OCI-LY7 (cell line): ENCODE measurements around the gene PDGFRA. TPM values are rescaled to one million over a fixed set of nuclear protein-coding genes. Genes with fewer than 3 reads are reported as not detected.

Experiments
- BruUV-seq: library from RNA; stranded (reverse); fragments of 400-500 nt; replicated peaks from 2 replicates; lab custom pipeline; 2021; lab: Mats Ljungman, UMichigan
- CTCF ChIA-PET: fragments of 300-600 bp; sonication (Branson Sonifier 250); formaldehyde crosslinking; loops from one replicate; lab custom pipeline; 2022; ENCODE audit warnings: antibody characterized with exemption; ENCODE audit not compliant: unreplicated experiment; lab: Charles Lee
- POLR2A ChIA-PET: fragments of 300-600 bp; sonication (Branson Sonifier 250); formaldehyde crosslinking; loops from one replicate; lab custom pipeline; 2022; ENCODE audit warnings: antibody characterized with exemption; lab: Charles Lee
- DNase-seq: peaks from one replicate; pipeline ENCODE4 v3.0.0-alpha.2; 2015; ENCODE audit warnings: low spot score
- H2AFZ ChIP-seq: fragments of 200-600 bp; sonication (generic), shearing (Covaris generic); 2 replicates; pipeline ENCODE4 v1.6.1; 2014; ENCODE audit warnings: mild to moderate bottlenecking, antibody characterized with exemption, low read length, moderate library complexity
- H3K27ac ChIP-seq: fragments of 200-600 bp; sonication (generic); 2 replicates; pipeline ENCODE4 v1.5.1; 2014; ENCODE audit warnings: mixed run types, low read depth, mild to moderate bottlenecking, moderate library complexity, low read length, inconsistent platforms; ENCODE audit not compliant: poor library complexity, severe bottlenecking
- H3K36me3 ChIP-seq: fragments of 200-600 bp; sonication (generic); 2 replicates; pipeline ENCODE4 v1.6.1; 2014; ENCODE audit warnings: mild to moderate bottlenecking, antibody characterized with exemption, low read length, moderate library complexity, mixed read lengths; ENCODE audit not compliant: insufficient read depth
- H3K4me1 ChIP-seq: fragments of 200-600 bp; sonication (generic); 2 replicates; pipeline ENCODE4 v1.5.1; 2014; ENCODE audit warnings: mild to moderate bottlenecking, low read length; ENCODE audit not compliant: insufficient read depth, poor library complexity, severe bottlenecking
- H3K4me2 ChIP-seq: fragments of 200-600 bp; sonication (generic); 2 replicates; pipeline ENCODE4 v1.6.1; 2014; ENCODE audit warnings: mild to moderate bottlenecking, low read length
- H3K4me3 ChIP-seq: fragments of 200-600 bp; sonication (generic); 2 replicates; pipeline ENCODE4 v1.5.1; 2014; ENCODE audit warnings: mild to moderate bottlenecking, low read depth, low read length; ENCODE audit not compliant: poor library complexity, severe bottlenecking
- H3K79me2 ChIP-seq: fragments of 200-600 bp; sonication (generic); 2 replicates; pipeline ENCODE4 v1.6.1; 2016; ENCODE audit warnings: low read depth, mild to moderate bottlenecking, low read length, moderate library complexity, mixed read lengths; ENCODE audit not compliant: insufficient read depth
- H3K9me2 ChIP-seq: fragments of 200-600 bp; sonication (generic); 2 replicates; pipeline ENCODE4 v1.6.1; 2016; ENCODE audit warnings: mild to moderate bottlenecking, low read length, mixed read lengths; ENCODE audit not compliant: insufficient read depth
- H3K9me3 ChIP-seq: fragments of 200-600 bp; sonication (generic); 2 replicates; pipeline ENCODE4 v1.6.1; 2014; ENCODE audit warnings: mild to moderate bottlenecking, mixed run types, low read length, mixed read lengths
- H4K20me1 ChIP-seq: fragments of 200-600 bp; sonication (generic); 2 replicates; pipeline ENCODE4 v1.6.1; 2014; ENCODE audit warnings: mild to moderate bottlenecking, antibody characterized with exemption, low read length, moderate library complexity, mixed read lengths; ENCODE audit not compliant: insufficient read depth
- CTCF ChIP-seq: fragments of 200-600 bp; sonication (generic); conservative IDR thresholded peaks from 2 replicates; pipeline ENCODE4 v1.5.1; 2014; ENCODE audit warnings: mild to moderate bottlenecking, antibody characterized with exemption, low read length, moderate library complexity, mixed read lengths
- EZH2phosphoT487 ChIP-seq: fragments of 200-600 bp; sonication (generic); IDR thresholded peaks from 2 replicates; pipeline ENCODE4 v1.6.1; 2018; ENCODE audit warnings: low read depth, borderline replicate concordance, mild to moderate bottlenecking, mixed run types, antibody characterized with exemption, low read length, moderate library complexity, mixed read lengths
- intact Hi-C: fragments of 100-400 bp; cut with micrococcal nuclease; formaldehyde crosslinking; loops from one replicate; pipeline ENCODE4 v1.10.0; 2022; ENCODE audit not compliant: unreplicated experiment
- total RNA-seq, 2 experiments: library from RNA; depleted of rRNA in 1 of 2; stranded (reverse); fragments of >200 nt in 1 of 2; shearing (Covaris generic) in 1 of 2; gene quantifications; 2 replicates each; pipeline ENCODE4 v1.2.3, GENCODE V29; 2014 to 2022

The PDGFRA gene
- total RNA-seq, 2 experiments from 2014 or later = not detected

- intact Hi-C loops = no loop called here
- Histone ChIP-seq H3K9me2 (no peaks in the 10 kb centered on the region), H4K20me1 (no peaks in the 10 kb centered on the region), H3K79me2 (no peaks in the 10 kb centered on the region), H3K36me3 (no peaks in the 10 kb centered on the region), H3K4me1 (no peaks in the 10 kb centered on the region), H3K9me3 (no peaks in the 10 kb centered on the region; the same call in 1 of the 2 replicates), H3K27ac (no peak overlapping the region), H3K4me2 (no peak overlapping the region), H2AFZ (no peak overlapping the region), H3K4me3 (no peak overlapping the region)
- DNase-seq = no peak
- ChIA-PET POLR2A (interaction anchor here (0.6 to 1.5 kb wide), 2 partner anchors 14 to 89 kb away, joined by 6 read pairs; no protein-coding TSS in a partner anchor), CTCF (no interaction called here)
- TF ChIP-seq EZH2phosphoT487 (no peak), CTCF (no peak)
- no TSS peak for BruUV-seq
Observed at GRCh38 chr4:54278216-54278615, 49.1 kb downstream of the PDGFRA start.

GRCh38 chr4:54281054-54281766, 52.1 kb downstream of the PDGFRA start:
- no peak for DNase-seq
- BruUV-seq = no TSS peak
- no peaks in the 10 kb centered on the region for H3K9me2 ChIP-seq
- no peaks in the 10 kb centered on the region for H4K20me1 ChIP-seq
- CTCF ChIA-PET = no interaction called here
- no peak overlapping the region for H2AFZ ChIP-seq
- H3K4me3 ChIP-seq = no peak overlapping the region
- no peaks in the 10 kb centered on the region for H3K4me1 ChIP-seq
- no peak overlapping the region for H3K4me2 ChIP-seq
- intact Hi-C loops = no loop called here
- TF ChIP-seq CTCF (no peak), EZH2phosphoT487 (no peak)
- no peak overlapping the region for H3K27ac ChIP-seq
- no peaks in the 10 kb centered on the region for H3K36me3 ChIP-seq
- H3K9me3 ChIP-seq = no peaks in the 10 kb centered on the region; the same call in 1 of the 2 replicates
- no peaks in the 10 kb centered on the region for H3K79me2 ChIP-seq
- POLR2A ChIA-PET = interaction anchor here (0.5 kb wide), 1 partner anchor 52 kb away, joined by 3 read pairs; no protein-coding TSS in a partner anchor

GRCh38 chr4:54282837-54283236, 53.7 kb downstream of the PDGFRA start:
- ChIA-PET POLR2A (no interaction called here), CTCF (no interaction called here)
- no peak overlapping the region for H3K4me2 ChIP-seq
- no peak overlapping the region for H3K27ac ChIP-seq
- DNase-seq = no peak
- no peaks in the 10 kb centered on the region for H4K20me1 ChIP-seq
- BruUV-seq = no TSS peak
- H3K9me2 ChIP-seq = no peaks in the 10 kb centered on the region
- no peaks in the 10 kb centered on the region; the same call in 1 of the 2 replicates for H3K9me3 ChIP-seq
- intact Hi-C loops = no loop called here
- H3K79me2 ChIP-seq = no peaks in the 10 kb centered on the region
- no peak overlapping the region for H2AFZ ChIP-seq
- no peaks in the 10 kb centered on the region for H3K36me3 ChIP-seq
- H3K4me3 ChIP-seq = no peak overlapping the region
- TF ChIP-seq EZH2phosphoT487 (no peak), CTCF (no peak)
- no peaks in the 10 kb centered on the region for H3K4me1 ChIP-seq
